IMR-90 (cell line): ENCODE data around the gene ADAMTSL1. TPM values are rescaled to one million over a fixed set of nuclear protein-coding genes. Genes with fewer than 3 reads are reported as not detected.

Experiments used
- ATAC-seq: fragments of 200-7000 bp; cut with Tn5 transposase; 2 replicates; pipeline ENCODE4 v1.9.1; 2020; ENCODE audit warnings: low read depth, mild to moderate bottlenecking, moderate library complexity
- BruUV-seq: library from RNA; stranded (reverse); fragments of 400-500 nt; replicated peaks from 2 replicates; lab custom pipeline; 2021; lab: Mats Ljungman, UMichigan
- CTCF ChIA-PET: fragments of 300-600 bp; formaldehyde crosslinking; extraction: SDS; loops from one replicate; lab custom pipeline; 2021; ENCODE audit warnings: antibody characterized with exemption; lab: Yijun Ruan, JAX
- POLR2A ChIA-PET: fragments of 300-600 bp; sonication (Branson Sonifier 250); formaldehyde crosslinking; loops from one replicate; lab custom pipeline; 2022; ENCODE audit warnings: antibody characterized with exemption; ENCODE audit not compliant: unreplicated experiment; lab: Charles Lee
- DNase-seq: peaks from one replicate; pipeline ENCODE4 v3.0.0; 2013
- H2AFZ ChIP-seq: replicated peaks from 2 replicates; pipeline ENCODE3; 2013; ENCODE audit warnings: low read length, mild to moderate bottlenecking; ENCODE audit not compliant: poor library complexity
- H2AK5ac ChIP-seq: 2 replicates; pipeline ENCODE4 v1.6.1; 2013; ENCODE audit warnings: low read depth, low read length, inconsistent platforms
- H2AK9ac ChIP-seq: replicated peaks from 2 replicates; pipeline ENCODE3; 2013; ENCODE audit warnings: mild to moderate bottlenecking, low read depth, low read length, moderate library complexity; ENCODE audit not compliant: poor library complexity
- H2BK120ac ChIP-seq: 2 replicates; pipeline ENCODE4 v1.6.1; 2013; ENCODE audit warnings: low read depth, low read length, inconsistent platforms
- H2BK15ac ChIP-seq: 3 replicates; pipeline ENCODE4 v1.6.1; 2013; ENCODE audit warnings: low read depth, low read length, inconsistent platforms
- H2BK20ac ChIP-seq: 2 replicates; pipeline ENCODE4 v1.6.1; 2013; ENCODE audit warnings: low read depth, mild to moderate bottlenecking, inconsistent platforms, low read length, moderate library complexity
- H2BK5ac ChIP-seq: 2 replicates; pipeline ENCODE4 v1.6.1; 2013; ENCODE audit warnings: mild to moderate bottlenecking, low read depth, low read length, inconsistent platforms; ENCODE audit not compliant: poor library complexity, severe bottlenecking
- H3K14ac ChIP-seq: replicated peaks from 2 replicates; pipeline ENCODE4 v1.6.1; 2013; ENCODE audit warnings: low read depth, low read length, inconsistent platforms
- H3K18ac ChIP-seq: 2 replicates; pipeline ENCODE4 v1.6.1; 2013; ENCODE audit warnings: low read depth, low read length, control low read depth
- H3K23ac ChIP-seq: 2 replicates; pipeline ENCODE4 v1.6.1; 2013; ENCODE audit warnings: low read depth, low read length, inconsistent platforms
- H3K27ac ChIP-seq: 2 replicates; pipeline ENCODE4 v1.5.1; 2013; ENCODE audit warnings: mild to moderate bottlenecking, control low read depth, low read length; ENCODE audit not compliant: insufficient read depth
- H3K27me3 ChIP-seq: 2 replicates; pipeline ENCODE4 v1.6.1; 2013; ENCODE audit warnings: low read length; ENCODE audit not compliant: control insufficient read depth, insufficient read depth
- H3K36me3 ChIP-seq: 2 replicates; pipeline ENCODE4 v1.6.1; 2013; ENCODE audit warnings: low read length, mixed read lengths; ENCODE audit not compliant: control insufficient read depth, insufficient read depth
- H3K4ac ChIP-seq: 2 replicates; pipeline ENCODE4 v1.6.1; 2013; ENCODE audit warnings: low read depth, low read length, inconsistent platforms
- H3K4me1 ChIP-seq: 2 replicates; pipeline ENCODE4 v1.6.1; 2013; ENCODE audit warnings: low read length, mixed read lengths; ENCODE audit not compliant: control insufficient read depth, insufficient read depth
- H3K4me2 ChIP-seq: 2 replicates; pipeline ENCODE4 v1.6.1; 2013; ENCODE audit warnings: low read depth, mild to moderate bottlenecking, control low read depth, low read length, moderate library complexity
- H3K4me3 ChIP-seq: 2 replicates; pipeline ENCODE4 v1.5.1; 2013; ENCODE audit warnings: low read depth, mild to moderate bottlenecking, control low read depth, low read length, moderate library complexity; ENCODE audit not compliant: insufficient read depth
- H3K56ac ChIP-seq: 2 replicates; pipeline ENCODE4 v1.6.1; 2013; ENCODE audit warnings: low read length, inconsistent platforms; ENCODE audit not compliant: insufficient read depth; ENCODE audit errors: extremely low read depth
- H3K79me1 ChIP-seq, 2 experiments: 2 replicates each; pipeline ENCODE4 v1.6.1; 2013; ENCODE audit warnings: low read length in 2 of 2, inconsistent platforms in 1 of 2, low read depth in 1 of 2
- H3K9ac ChIP-seq: 2 replicates; pipeline ENCODE4 v1.6.1; 2013; ENCODE audit warnings: low read depth, low read length, control low read depth
- H3K9me1 ChIP-seq: 2 replicates; pipeline ENCODE4 v1.6.1; 2013; ENCODE audit warnings: low read length, inconsistent platforms; ENCODE audit not compliant: insufficient read depth
- H3K9me3 ChIP-seq: 2 replicates; pipeline ENCODE4 v1.6.1; 2013; ENCODE audit warnings: low read length; ENCODE audit not compliant: control insufficient read depth, insufficient read depth
- H4K20me1 ChIP-seq: 2 replicates; pipeline ENCODE4 v1.6.1; 2013; ENCODE audit warnings: low read length, inconsistent platforms; ENCODE audit not compliant: insufficient read depth
- H4K5ac ChIP-seq: 2 replicates; pipeline ENCODE4 v1.6.1; 2013; ENCODE audit warnings: mild to moderate bottlenecking, low read depth, low read length, control low read depth
- H4K8ac ChIP-seq, 2 experiments: 2 replicates each; pipeline ENCODE4 v1.6.1; 2013; ENCODE audit warnings: low read depth in 2 of 2, low read length in 2 of 2, control low read depth in 1 of 2, inconsistent platforms in 1 of 2
- H4K91ac ChIP-seq: 2 replicates; pipeline ENCODE4 v1.6.1; 2013; ENCODE audit warnings: low read depth, low read length, inconsistent platforms; ENCODE audit not compliant: insufficient read depth
- BHLHE40 ChIP-seq: fragments of 150-350 bp; IDR thresholded peaks from 2 replicates; pipeline ENCODE4 v1.6.1; 2016; ENCODE audit warnings: mild to moderate bottlenecking, low read depth, low read length
- CHD1 ChIP-seq: IDR thresholded peaks from 2 replicates; pipeline ENCODE4 v1.6.1; 2012; ENCODE audit warnings: low read depth, low read length, improper control_type of control experiment
- CTCF ChIP-seq: conservative IDR thresholded peaks from 2 replicates; pipeline ENCODE4 v1.5.1; 2012; ENCODE audit warnings: mild to moderate bottlenecking, low read depth, low read length, improper control_type of control experiment
- FOS ChIP-seq: fragments of 150-350 bp; IDR thresholded peaks from 2 replicates; pipeline ENCODE4 v1.6.1; 2016; ENCODE audit warnings: low read depth, low read length
- MAZ ChIP-seq: IDR thresholded peaks from 2 replicates; pipeline ENCODE4 v1.6.1; 2012; ENCODE audit warnings: low read depth, mild to moderate bottlenecking, low read length, improper control_type of control experiment, moderate library complexity, borderline replicate concordance
- NFE2L2 ChIP-seq: fragments of 150-350 bp; IDR thresholded peaks from 2 replicates; pipeline ENCODE4 v1.6.1; 2016; ENCODE audit warnings: low read depth, mild to moderate bottlenecking, low read length
- POLR2A ChIP-seq: IDR thresholded peaks from 2 replicates; pipeline ENCODE4 v1.6.1; 2012; ENCODE audit warnings: mild to moderate bottlenecking, low read depth, low read length
- RCOR1 ChIP-seq: IDR thresholded peaks from 2 replicates; pipeline ENCODE4 v1.6.1; 2012; ENCODE audit warnings: mild to moderate bottlenecking, low read length, improper control_type of control experiment; ENCODE audit not compliant: insufficient replicate concordance
- RFX5 ChIP-seq: IDR thresholded peaks from 2 replicates; pipeline ENCODE4 v1.8.0; 2012; ENCODE audit warnings: low read depth, mild to moderate bottlenecking, low read length, moderate library complexity
- SMC3 ChIP-seq: fragments of 150-350 bp; IDR thresholded peaks from 2 replicates; pipeline ENCODE4 v1.6.1; 2016; ENCODE audit warnings: low read depth, mild to moderate bottlenecking, antibody characterized with exemption, low read length, moderate library complexity
- WGBS, 2 experiments: methylation state at CpG; one replicate each; pipeline versions ENCODE4 v1.1.5 to v1.1.7; 2013; ENCODE audit warnings: missing lambda C conversion rate in 2 of 2; ENCODE audit not compliant: insufficient read length in 1 of 2; ENCODE audit errors: extremely low coverage in 2 of 2; 5-methylcytosine and 5-hydroxymethylcytosine counted together
- dilution Hi-C: fragments of 300-500 bp; cut with HindIII; formaldehyde crosslinking; loops from one replicate; pipeline ENCODE4 v1.14.3; 2018; ENCODE audit warnings: low sequenced_read_pairs; ENCODE audit not compliant: unreplicated experiment
- in situ Hi-C: fragments of 300-500 bp; cut with MboI; formaldehyde crosslinking; loops from 3 replicates; pipeline ENCODE4 v1.14.3; 2019; ENCODE audit warnings: low sequenced_read_pairs, inconsistent platforms, mixed read lengths
- intact Hi-C: fragments of 100-400 bp; cut with micrococcal nuclease; formaldehyde crosslinking; loops from 2 replicates; pipeline ENCODE4 v1.10.0; 2022
- polyA plus RNA-seq, 3 experiments: library from polyadenylated mRNA; depleted of rRNA; stranded (reverse); fragments of >200 nt; gene quantifications; 2 replicates each; pipeline ENCODE4 v1.2.3, GENCODE V29; 2012; ENCODE audit warnings: low replicate concordance in 1 of 3
- total RNA-seq: library from RNA; depleted of rRNA; stranded (reverse); fragments of >200 nt; gene quantifications from 2 replicates; pipeline ENCODE4 v1.2.3, GENCODE V29; 2012

ADAMTSL1 gene
- total and polyA plus RNA-seq, 2 of the 4 experiments (the other 2 are of a cell fraction) = 38.2 to 62.2 TPM

DNA sequence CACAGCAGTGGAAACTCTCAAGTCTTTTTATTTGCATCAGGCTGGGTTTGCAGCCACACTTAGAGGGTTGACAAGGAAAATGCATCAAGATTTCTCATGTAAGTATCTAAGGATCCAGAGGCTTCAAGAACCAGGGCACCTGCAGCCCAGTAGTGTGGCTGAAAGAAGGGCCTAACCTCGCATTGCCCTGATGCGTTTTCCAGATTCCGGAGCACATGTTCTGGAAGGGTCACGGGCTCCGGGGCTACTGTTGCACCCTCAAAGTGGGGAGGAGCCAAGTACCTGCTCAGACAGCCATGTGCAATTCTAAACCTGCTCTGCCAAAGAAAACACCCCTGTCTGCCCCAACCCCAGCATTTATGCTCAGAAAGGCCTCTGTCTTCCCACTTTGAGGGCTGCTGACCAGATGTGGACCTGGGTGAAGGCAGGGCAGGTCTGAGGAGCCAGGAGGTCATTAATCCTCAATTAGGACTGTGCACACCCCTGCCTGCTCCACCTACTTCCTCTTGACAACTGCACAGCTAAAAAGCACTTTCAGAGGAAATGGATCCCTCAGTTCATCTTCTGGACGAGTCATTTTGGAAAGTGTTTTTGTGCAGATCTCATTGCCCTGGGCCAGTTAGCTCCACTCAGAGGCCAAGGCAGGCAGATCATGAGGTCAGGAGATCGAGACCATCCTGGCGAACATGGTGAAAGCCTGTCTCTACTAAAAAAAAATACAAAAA is 448.4 kb downstream of the ADAMTSL1 start:
- no peak overlapping the region for H2BK20ac ChIP-seq
- CTCF ChIA-PET = no interaction called here
- BruUV-seq = no TSS peak

More for the DNA sequence above, 448.4 kb downstream of the ADAMTSL1 start:
- no peak overlapping the region for H3K4me3 ChIP-seq
- H3K9ac ChIP-seq = no peak overlapping the region
- no peak overlapping the region for H2AK9ac ChIP-seq
- in situ Hi-C loops = no loop called here
- ATAC-seq (no peak), DNase-seq (no peak)
- peaks cover 4% of the 10 kb centered on the region; the same call in 1 of the 2 replicates for H3K27me3 ChIP-seq
- H3K56ac ChIP-seq = no peak overlapping the region
- H2AFZ ChIP-seq = peak overlapping the region; percentile 40
- no peak overlapping the region for H3K14ac ChIP-seq
- H3K27ac ChIP-seq = no peak overlapping the region
- H3K4ac ChIP-seq = no peak overlapping the region
- 80% methylated on average over 1 of the region's 8 CpGs; no CpG with 5 or more reads in 1 of the 2 experiments for WGBS, 2 experiments
- H4K20me1 ChIP-seq = no peaks in the 10 kb centered on the region
- dilution Hi-C loops = no loop called here
- no peak overlapping the region for H2AK5ac ChIP-seq
- no peak for TF ChIP-seq BHLHE40
- no peak for TF ChIP-seq FOS
- no peak for TF ChIP-seq RFX5
- TF ChIP-seq SMC3 = no peak
- TF ChIP-seq RCOR1 = no peak
- TF ChIP-seq MAZ = no peak
- TF ChIP-seq CTCF = no peak
- no peak for TF ChIP-seq CHD1
- no peak for TF ChIP-seq POLR2A
- no peak for TF ChIP-seq NFE2L2
- H4K8ac ChIP-seq = no peak overlapping the region
- no peak overlapping the region for H2BK120ac ChIP-seq
- no peaks in the 10 kb centered on the region for H3K9me1 ChIP-seq
- POLR2A ChIA-PET = interaction anchor here (0.6 kb wide), 1 partner anchor 385 kb away, joined by 3 read pairs; no protein-coding TSS in a partner anchor
- no peak overlapping the region for H2BK5ac ChIP-seq
- H2BK15ac ChIP-seq = no peak overlapping the region
- no peaks in the 10 kb centered on the region for H3K79me1 ChIP-seq
- no peak overlapping the region for H4K91ac ChIP-seq
- no peak overlapping the region for H3K18ac ChIP-seq
- no peak overlapping the region for H3K4me2 ChIP-seq
- no peak overlapping the region for H3K23ac ChIP-seq
- no peaks in the 10 kb centered on the region for H3K9me3 ChIP-seq
- H3K4me1 ChIP-seq = peaks cover 6% of the 10 kb centered on the region
- no peaks in the 10 kb centered on the region for H3K36me3 ChIP-seq
- no peak overlapping the region for H4K5ac ChIP-seq
- intact Hi-C loops = no loop called here
